ENCODE measurements around the gene TPRN.

DNA sequence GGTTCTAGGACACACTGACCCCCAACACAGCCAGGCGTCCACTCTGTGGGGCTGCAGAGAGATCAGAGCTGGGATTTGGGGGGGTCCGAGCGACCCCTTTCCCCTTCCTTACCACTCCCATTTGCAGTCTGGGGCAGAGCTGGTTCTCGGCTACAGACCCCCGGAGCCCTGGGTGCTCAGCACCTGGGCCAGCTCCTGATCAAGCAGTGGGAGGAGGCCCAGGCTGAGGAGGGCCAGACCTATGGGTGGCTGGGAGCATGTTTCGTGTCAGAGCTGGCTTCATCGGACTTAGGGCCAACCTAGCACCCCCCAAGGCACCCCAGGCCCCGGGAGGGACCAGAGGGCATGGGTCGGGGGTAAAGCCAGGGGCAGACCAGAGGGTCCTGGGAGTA lies 54.0 kb downstream of the TPRN start:
- TF ChIP-seq POLR2A (IDR thresholded peaks at IDR 0.05; ENCODE audit: low read depth, low read length), result no peak
- TF ChIP-seq POLR2AphosphoS5 (IDR thresholded peaks at IDR 0.05; ENCODE audit: low read depth, low read length), result no peak

All from GM12892 (cell line).